SK-N-SH (cell line): Measurements from ENCODE around the gene MYL12B. TPM values are rescaled to one million over a fixed set of nuclear protein-coding genes. Genes with fewer than 3 reads are reported as not detected.

Experiments used
- CTCF ChIA-PET: fragments of 300-600, 350-600 bp; formaldehyde crosslinking; extraction: SDS; loops from one replicate; lab custom pipeline; 2021; lab: Yijun Ruan, JAX
- POLR2A ChIA-PET: fragments of 350-600 bp; sonication (Branson Sonifier 250); formaldehyde crosslinking; extraction: SDS; loops from one replicate; lab custom pipeline; 2020; ENCODE audit warnings: antibody characterized with exemption, inconsistent platforms; lab: Yijun Ruan, JAX
- DNase-seq: peaks from one replicate; pipeline ENCODE4 v3.0.0; 2012
- H2AFZ ChIP-seq: fragments of 200-600 bp; sonication (generic); 2 replicates; pipeline ENCODE4 v1.8.1; 2016; ENCODE audit warnings: antibody characterized with exemption, mild to moderate bottlenecking, low read depth
- H3F3A ChIP-seq: fragments of 200-600 bp; sonication (generic); replicated peaks from 2 replicates; pipeline ENCODE3; 2016; ENCODE audit warnings: antibody characterized with exemption, mild to moderate bottlenecking; ENCODE audit not compliant: insufficient read depth
- H3K27ac ChIP-seq, 2 experiments: fragments of 200-500 bp in 1 of 2; fragments of 200-600 bp in 1 of 2; sonication (Bioruptor generic) in 1 of 2; sonication (generic), shearing (Covaris generic) in 1 of 2; 2 replicates each; pipeline versions ENCODE4 v1.5.1 to v1.6.1; 2014 to 2016; ENCODE audit warnings: low read depth in 2 of 2, inconsistent platforms in 1 of 2, low read length in 1 of 2, mild to moderate bottlenecking in 1 of 2, mixed read lengths in 1 of 2
- H3K27me3 ChIP-seq: fragments of 200-600 bp; sonication (generic), shearing (Covaris generic); 2 replicates; pipeline ENCODE4 v1.6.1; 2016; ENCODE audit warnings: mixed run types; ENCODE audit not compliant: insufficient read depth
- H3K36me3 ChIP-seq, 2 experiments: fragments of 200-500 bp in 1 of 2; fragments of 200-600 bp in 1 of 2; sonication (Bioruptor generic) in 1 of 2; sonication (generic) in 1 of 2; replicated peaks in 1 of 2; 2 replicates each; pipeline versions ENCODE3 to v1.5.1; 2014 to 2016; ENCODE audit warnings: low read length in 1 of 2, mild to moderate bottlenecking in 1 of 2; ENCODE audit not compliant: insufficient read depth in 2 of 2, control insufficient read depth in 1 of 2
- H3K4me1 ChIP-seq, 2 experiments: fragments of 200-500 bp in 1 of 2; fragments of 200-600 bp in 1 of 2; sonication (Bioruptor generic) in 1 of 2; sonication (generic), shearing (Covaris generic) in 1 of 2; 2 replicates each; pipeline versions ENCODE4 v1.5.1 to v1.6.1; 2014 to 2016; ENCODE audit warnings: low read depth in 1 of 2, low read length in 1 of 2, mixed run types in 1 of 2; ENCODE audit not compliant: insufficient read depth in 2 of 2, control insufficient read depth in 1 of 2
- H3K4me2 ChIP-seq: fragments of 200-600 bp; sonication (generic), shearing (Covaris generic); 2 replicates; pipeline ENCODE4 v1.6.1; 2017; ENCODE audit warnings: mixed run types
- H3K4me3 ChIP-seq, 2 experiments: fragments of 200-500 bp in 1 of 2; fragments of 200-600 bp in 1 of 2; sonication (Bioruptor generic) in 1 of 2; sonication (generic), shearing (Covaris generic) in 1 of 2; 2 replicates each; pipeline versions ENCODE4 v1.5.1 to v1.8.1; 2014 to 2016; ENCODE audit warnings: low read depth in 2 of 2, inconsistent platforms in 1 of 2, low read length in 1 of 2, mild to moderate bottlenecking in 1 of 2, mixed read lengths in 1 of 2, moderate library complexity in 1 of 2
- H3K79me2 ChIP-seq: fragments of 200-600 bp; sonication (generic); 2 replicates; pipeline ENCODE4 v1.8.1; 2017; ENCODE audit warnings: mild to moderate bottlenecking; ENCODE audit not compliant: insufficient read depth
- H3K9ac ChIP-seq: fragments of 200-600 bp; sonication (generic); 2 replicates; pipeline ENCODE4 v1.6.1; 2017; ENCODE audit warnings: mixed run types
- H3K9me2 ChIP-seq: fragments of 200-600 bp; sonication (generic); 2 replicates; pipeline ENCODE4 v1.6.1; 2017; ENCODE audit warnings: mixed run types
- H3K9me3 ChIP-seq: fragments of 200-600 bp; sonication (generic); 2 replicates; pipeline ENCODE4 v1.6.1; 2017; ENCODE audit warnings: mixed run types, mild to moderate bottlenecking, moderate library complexity
- H4K20me1 ChIP-seq: fragments of 200-600 bp; sonication (generic); 2 replicates; pipeline ENCODE4 v1.6.1; 2017; ENCODE audit warnings: mild to moderate bottlenecking, mixed run types; ENCODE audit not compliant: insufficient read depth
- CHD2 ChIP-seq: fragments of 150-350 bp; IDR thresholded peaks from 2 replicates; pipeline ENCODE4 v1.6.1; 2018; ENCODE audit warnings: low read length; ENCODE audit not compliant: partially characterized antibody
- EZH2phosphoT487 ChIP-seq: fragments of 200-600 bp; sonication (generic); IDR thresholded peaks from 2 replicates; pipeline ENCODE4 v1.6.1; 2017; ENCODE audit warnings: low read depth, mixed run types, mild to moderate bottlenecking, antibody characterized with exemption, moderate library complexity, borderline replicate concordance
- FOXJ3 ChIP-seq: sonication (generic); formaldehyde crosslinking; IDR thresholded peaks from 2 replicates; pipeline ENCODE4 v1.5.1; 2020; ENCODE audit warnings: mild to moderate bottlenecking, missing genetic modification reagents
- FOXM1 ChIP-seq: IDR thresholded peaks from 2 replicates; pipeline ENCODE4 v1.4.0; 2012; ENCODE audit warnings: low read depth, mild to moderate bottlenecking
- GATA2 ChIP-seq: sonication (generic); formaldehyde crosslinking; IDR thresholded peaks from 2 replicates; pipeline ENCODE4 v1.5.0; 2020; ENCODE audit warnings: mild to moderate bottlenecking, missing genetic modification reagents
- JUND ChIP-seq: IDR thresholded peaks from 2 replicates; pipeline ENCODE4 v1.4.0; 2012
- MEF2A ChIP-seq: IDR thresholded peaks from 2 replicates; pipeline ENCODE4 v1.4.0; 2012; ENCODE audit warnings: low read depth, borderline replicate concordance
- NRF1 ChIP-seq: IDR thresholded peaks from 2 replicates; pipeline ENCODE4 v1.6.1; 2012; ENCODE audit warnings: low read depth, mild to moderate bottlenecking, low read length
- POLR2AphosphoS5 ChIP-seq: IDR thresholded peaks from 2 replicates; pipeline ENCODE4 v1.6.1; 2012; ENCODE audit warnings: low read depth, low read length
- RAD21 ChIP-seq: IDR thresholded peaks from 2 replicates; pipeline ENCODE4 v1.6.1; 2012; ENCODE audit warnings: mild to moderate bottlenecking, low read length
- RFX5 ChIP-seq: IDR thresholded peaks from 2 replicates; pipeline ENCODE4 v1.6.1; 2012; ENCODE audit warnings: mild to moderate bottlenecking, improper control_type of control experiment, low read length
- SIN3A ChIP-seq: IDR thresholded peaks from 2 replicates; pipeline ENCODE4 v1.6.1; 2012; ENCODE audit warnings: low read depth, mild to moderate bottlenecking, low read length, moderate library complexity, borderline replicate concordance
- SMC3 ChIP-seq: IDR thresholded peaks from 2 replicates; pipeline ENCODE4 v1.6.1; 2012; ENCODE audit warnings: low read depth, low read length, improper control_type of control experiment
- YY1 ChIP-seq: IDR thresholded peaks from 2 replicates; pipeline ENCODE4 v1.4.0; 2012; ENCODE audit warnings: low read depth, mild to moderate bottlenecking
- WGBS: methylation state at CpG from one replicate; pipeline ENCODE4 v1.1.6; 2017; ENCODE audit warnings: low lambda C conversion rate; 5-methylcytosine and 5-hydroxymethylcytosine counted together
- polyA plus RNA-seq, 3 experiments: library from polyadenylated mRNA; depleted of rRNA; stranded (reverse); fragments of >200 nt; gene quantifications; 2 replicates each; pipeline ENCODE4 v1.2.3, GENCODE V29; 2012
- TF ChIP-seq, protein P1 (sequence below): IDR thresholded peaks from 2 replicates; pipeline ENCODE4 v1.4.0; 2012; ENCODE audit warnings: low read depth, borderline replicate concordance
- TF ChIP-seq, protein P2 (sequence below): fragments of 150-350 bp; IDR thresholded peaks from 2 replicates; pipeline ENCODE4 v1.6.1; 2017; ENCODE audit warnings: antibody characterized with exemption, low read length, low read depth, borderline replicate concordance
- TF ChIP-seq, protein P3 (sequence below): IDR thresholded peaks from 2 replicates; pipeline ENCODE4 v1.4.0; 2012; ENCODE audit warnings: low read depth
- TF ChIP-seq, protein P4 (sequence below): IDR thresholded peaks from 2 replicates; pipeline ENCODE4 v1.6.1; 2012; ENCODE audit warnings: mild to moderate bottlenecking, low read depth, low read length, moderate library complexity
- TF ChIP-seq, protein P5 (sequence below): fragments of 200-600 bp; sonication (generic); IDR thresholded peaks from 2 replicates; pipeline ENCODE4 v1.6.1; 2017; ENCODE audit warnings: antibody characterized with exemption, mild to moderate bottlenecking, moderate library complexity

Gene MYL12B
- polyA plus RNA-seq, 1 of the 3 experiments (the other 2 are of a cell fraction) = 555 TPM

DNA sequence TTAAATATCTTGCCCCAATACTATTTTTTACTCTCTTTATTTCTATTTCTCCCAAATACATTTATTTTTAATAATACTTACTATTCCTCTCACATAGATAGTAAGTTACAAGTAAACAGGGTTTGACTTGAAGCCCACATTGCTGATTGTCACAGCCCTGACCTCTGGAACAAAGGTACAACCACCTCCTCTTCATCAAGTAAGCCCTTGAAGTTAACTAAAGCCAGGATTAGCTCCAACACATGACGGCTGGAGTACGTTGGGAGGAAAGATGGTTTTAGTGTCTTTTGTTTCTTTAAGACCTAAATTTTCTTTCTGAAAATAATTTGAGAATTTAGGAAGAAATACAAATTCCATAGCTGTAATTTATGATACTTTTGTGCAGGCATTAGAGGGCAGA lies 43.1 kb upstream of the MYL12B start:
- H3K4me2 ChIP-seq = no peak overlapping the region
- H3K9ac ChIP-seq = no peak overlapping the region
- H3K36me3 ChIP-seq = no peaks in the 10 kb centered on the region
- no peak for DNase-seq
- TF ChIP-seq NRF1 = no peak
- no peak for TF ChIP-seq CHD2
- no peak for TF ChIP-seq SIN3A
- no peak for TF ChIP-seq SMC3
- TF ChIP-seq, protein P1, sequence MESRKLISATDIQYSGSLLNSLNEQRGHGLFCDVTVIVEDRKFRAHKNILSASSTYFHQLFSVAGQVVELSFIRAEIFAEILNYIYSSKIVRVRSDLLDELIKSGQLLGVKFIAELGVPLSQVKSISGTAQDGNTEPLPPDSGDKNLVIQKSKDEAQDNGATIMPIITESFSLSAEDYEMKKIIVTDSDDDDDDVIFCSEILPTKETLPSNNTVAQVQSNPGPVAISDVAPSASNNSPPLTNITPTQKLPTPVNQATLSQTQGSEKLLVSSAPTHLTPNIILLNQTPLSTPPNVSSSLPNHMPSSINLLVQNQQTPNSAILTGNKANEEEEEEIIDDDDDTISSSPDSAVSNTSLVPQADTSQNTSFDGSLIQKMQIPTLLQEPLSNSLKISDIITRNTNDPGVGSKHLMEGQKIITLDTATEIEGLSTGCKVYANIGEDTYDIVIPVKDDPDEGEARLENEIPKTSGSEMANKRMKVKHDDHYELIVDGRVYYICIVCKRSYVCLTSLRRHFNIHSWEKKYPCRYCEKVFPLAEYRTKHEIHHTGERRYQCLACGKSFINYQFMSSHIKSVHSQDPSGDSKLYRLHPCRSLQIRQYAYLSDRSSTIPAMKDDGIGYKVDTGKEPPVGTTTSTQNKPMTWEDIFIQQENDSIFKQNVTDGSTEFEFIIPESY = no peak
- no peak for TF ChIP-seq EZH2phosphoT487
- TF ChIP-seq, protein P2, sequence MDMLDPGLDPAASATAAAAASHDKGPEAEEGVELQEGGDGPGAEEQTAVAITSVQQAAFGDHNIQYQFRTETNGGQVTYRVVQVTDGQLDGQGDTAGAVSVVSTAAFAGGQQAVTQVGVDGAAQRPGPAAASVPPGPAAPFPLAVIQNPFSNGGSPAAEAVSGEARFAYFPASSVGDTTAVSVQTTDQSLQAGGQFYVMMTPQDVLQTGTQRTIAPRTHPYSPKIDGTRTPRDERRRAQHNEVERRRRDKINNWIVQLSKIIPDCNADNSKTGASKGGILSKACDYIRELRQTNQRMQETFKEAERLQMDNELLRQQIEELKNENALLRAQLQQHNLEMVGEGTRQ = no peak
- TF ChIP-seq FOXJ3 (CRISPR knock-in tag) = no peak
- TF ChIP-seq, protein P3, sequence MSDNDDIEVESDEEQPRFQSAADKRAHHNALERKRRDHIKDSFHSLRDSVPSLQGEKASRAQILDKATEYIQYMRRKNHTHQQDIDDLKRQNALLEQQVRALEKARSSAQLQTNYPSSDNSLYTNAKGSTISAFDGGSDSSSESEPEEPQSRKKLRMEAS = no peak
- no peak for TF ChIP-seq JUND
- TF ChIP-seq, protein P4, sequence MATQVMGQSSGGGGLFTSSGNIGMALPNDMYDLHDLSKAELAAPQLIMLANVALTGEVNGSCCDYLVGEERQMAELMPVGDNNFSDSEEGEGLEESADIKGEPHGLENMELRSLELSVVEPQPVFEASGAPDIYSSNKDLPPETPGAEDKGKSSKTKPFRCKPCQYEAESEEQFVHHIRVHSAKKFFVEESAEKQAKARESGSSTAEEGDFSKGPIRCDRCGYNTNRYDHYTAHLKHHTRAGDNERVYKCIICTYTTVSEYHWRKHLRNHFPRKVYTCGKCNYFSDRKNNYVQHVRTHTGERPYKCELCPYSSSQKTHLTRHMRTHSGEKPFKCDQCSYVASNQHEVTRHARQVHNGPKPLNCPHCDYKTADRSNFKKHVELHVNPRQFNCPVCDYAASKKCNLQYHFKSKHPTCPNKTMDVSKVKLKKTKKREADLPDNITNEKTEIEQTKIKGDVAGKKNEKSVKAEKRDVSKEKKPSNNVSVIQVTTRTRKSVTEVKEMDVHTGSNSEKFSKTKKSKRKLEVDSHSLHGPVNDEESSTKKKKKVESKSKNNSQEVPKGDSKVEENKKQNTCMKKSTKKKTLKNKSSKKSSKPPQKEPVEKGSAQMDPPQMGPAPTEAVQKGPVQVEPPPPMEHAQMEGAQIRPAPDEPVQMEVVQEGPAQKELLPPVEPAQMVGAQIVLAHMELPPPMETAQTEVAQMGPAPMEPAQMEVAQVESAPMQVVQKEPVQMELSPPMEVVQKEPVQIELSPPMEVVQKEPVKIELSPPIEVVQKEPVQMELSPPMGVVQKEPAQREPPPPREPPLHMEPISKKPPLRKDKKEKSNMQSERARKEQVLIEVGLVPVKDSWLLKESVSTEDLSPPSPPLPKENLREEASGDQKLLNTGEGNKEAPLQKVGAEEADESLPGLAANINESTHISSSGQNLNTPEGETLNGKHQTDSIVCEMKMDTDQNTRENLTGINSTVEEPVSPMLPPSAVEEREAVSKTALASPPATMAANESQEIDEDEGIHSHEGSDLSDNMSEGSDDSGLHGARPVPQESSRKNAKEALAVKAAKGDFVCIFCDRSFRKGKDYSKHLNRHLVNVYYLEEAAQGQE = no peak
- TF ChIP-seq YY1 = no peak
- no peak for TF ChIP-seq FOXM1
- no peak for TF ChIP-seq GATA2 (CRISPR knock-in tag)
- no peak for TF ChIP-seq RFX5
- no peak for TF ChIP-seq MEF2A
- no peak for TF ChIP-seq POLR2AphosphoS5
- no peak for TF ChIP-seq RAD21
- TF ChIP-seq, protein P5, sequence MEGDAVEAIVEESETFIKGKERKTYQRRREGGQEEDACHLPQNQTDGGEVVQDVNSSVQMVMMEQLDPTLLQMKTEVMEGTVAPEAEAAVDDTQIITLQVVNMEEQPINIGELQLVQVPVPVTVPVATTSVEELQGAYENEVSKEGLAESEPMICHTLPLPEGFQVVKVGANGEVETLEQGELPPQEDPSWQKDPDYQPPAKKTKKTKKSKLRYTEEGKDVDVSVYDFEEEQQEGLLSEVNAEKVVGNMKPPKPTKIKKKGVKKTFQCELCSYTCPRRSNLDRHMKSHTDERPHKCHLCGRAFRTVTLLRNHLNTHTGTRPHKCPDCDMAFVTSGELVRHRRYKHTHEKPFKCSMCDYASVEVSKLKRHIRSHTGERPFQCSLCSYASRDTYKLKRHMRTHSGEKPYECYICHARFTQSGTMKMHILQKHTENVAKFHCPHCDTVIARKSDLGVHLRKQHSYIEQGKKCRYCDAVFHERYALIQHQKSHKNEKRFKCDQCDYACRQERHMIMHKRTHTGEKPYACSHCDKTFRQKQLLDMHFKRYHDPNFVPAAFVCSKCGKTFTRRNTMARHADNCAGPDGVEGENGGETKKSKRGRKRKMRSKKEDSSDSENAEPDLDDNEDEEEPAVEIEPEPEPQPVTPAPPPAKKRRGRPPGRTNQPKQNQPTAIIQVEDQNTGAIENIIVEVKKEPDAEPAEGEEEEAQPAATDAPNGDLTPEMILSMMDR = no peak
- no peak overlapping the region for H3K27ac ChIP-seq
- no peak overlapping the region for H2AFZ ChIP-seq
- no peaks in the 10 kb centered on the region for H3K27me3 ChIP-seq
- ChIA-PET POLR2A (no interaction called here), CTCF (interaction anchor here (0.7 to 3.5 kb wide), 3 partner anchors 16 to 27 kb away, joined by 3 to 15 read pairs (median 4); no protein-coding TSS in a partner anchor)
- H3K4me1 ChIP-seq = no peaks in the 10 kb centered on the region
- no peak overlapping the region for H3K4me3 ChIP-seq
- 95% methylated on average over 2 of the region's 2 CpGs for WGBS
- H3K9me2 ChIP-seq = no peaks in the 10 kb centered on the region
- H3K9me3 ChIP-seq = no peaks in the 10 kb centered on the region
- no peaks in the 10 kb centered on the region for H3F3A ChIP-seq
- no peaks in the 10 kb centered on the region for H4K20me1 ChIP-seq
- H3K79me2 ChIP-seq = no peaks in the 10 kb centered on the region
